GDM1 (cell line): ENCODE data around the gene C3.
A peak's percentile ranks its signal among the peaks of the same experiment; 100 is the strongest.
"Not testable (repeated sequence)": the region's sequence is repeated elsewhere in the genome, so short reads cannot be mapped to it uniquely, and the experiment has no call there.

ENCODE experiments used
- DNase-seq: peaks from one replicate; lab custom pipeline; 2025; lab: John Stamatoyannopoulos, UW

The C3 gene

DNA sequence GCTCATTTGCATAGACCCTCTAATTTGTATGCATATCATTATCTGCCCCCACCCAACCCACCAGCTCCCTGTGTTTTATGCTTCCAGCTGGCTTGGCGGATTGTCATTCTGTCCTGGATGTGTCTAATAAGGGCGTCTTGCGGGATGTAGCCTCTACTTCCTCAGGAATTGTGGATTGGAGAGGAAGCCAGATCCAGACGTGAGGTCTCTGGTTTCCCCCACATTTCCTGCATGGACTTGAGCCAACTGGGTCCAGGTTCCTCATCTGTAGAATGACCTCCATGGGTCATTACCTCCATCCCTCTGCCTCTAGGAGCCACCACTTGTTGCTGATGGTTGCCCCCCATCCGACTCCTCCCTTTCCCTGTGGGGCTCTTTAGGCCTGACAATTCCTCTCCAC lies 57.7 kb downstream of the C3 start:
- DNase-seq = no peak

DNA sequence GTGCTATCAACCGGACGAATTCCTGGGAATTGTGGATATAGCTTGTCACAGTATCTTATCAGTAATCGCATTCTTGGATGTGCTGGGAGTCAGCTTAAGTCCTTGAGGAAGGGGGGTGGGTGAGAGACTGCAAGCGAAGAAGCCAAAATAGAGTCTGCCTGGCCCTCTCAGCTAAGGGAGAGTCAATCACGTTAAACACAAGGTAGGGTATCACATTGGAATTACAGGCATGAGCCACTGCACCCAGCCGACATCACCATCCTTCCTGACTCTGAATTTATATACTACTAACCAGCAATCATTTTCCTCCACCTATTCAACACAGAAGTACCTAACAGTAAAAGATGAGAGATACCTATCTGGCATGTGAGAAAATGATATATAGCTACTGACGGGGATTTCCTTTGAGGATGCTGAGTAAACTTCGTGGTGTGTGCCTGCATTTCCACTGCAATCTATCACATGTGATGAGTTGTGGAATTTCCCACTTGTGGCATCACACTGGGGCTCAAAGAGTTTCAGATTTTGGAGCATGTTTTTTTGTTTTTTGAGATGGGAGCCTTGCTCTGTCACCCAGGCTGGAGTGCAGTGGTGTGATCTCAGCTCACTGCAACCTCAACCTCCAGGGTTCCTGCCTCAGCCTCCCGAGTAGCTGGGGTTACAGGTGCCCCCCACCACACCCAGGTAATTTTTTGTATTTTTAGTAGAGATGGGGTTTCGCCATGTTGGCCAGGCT lies 58.8 kb downstream of the C3 start:
- not testable (repeated sequence) for DNase-seq

DNA sequence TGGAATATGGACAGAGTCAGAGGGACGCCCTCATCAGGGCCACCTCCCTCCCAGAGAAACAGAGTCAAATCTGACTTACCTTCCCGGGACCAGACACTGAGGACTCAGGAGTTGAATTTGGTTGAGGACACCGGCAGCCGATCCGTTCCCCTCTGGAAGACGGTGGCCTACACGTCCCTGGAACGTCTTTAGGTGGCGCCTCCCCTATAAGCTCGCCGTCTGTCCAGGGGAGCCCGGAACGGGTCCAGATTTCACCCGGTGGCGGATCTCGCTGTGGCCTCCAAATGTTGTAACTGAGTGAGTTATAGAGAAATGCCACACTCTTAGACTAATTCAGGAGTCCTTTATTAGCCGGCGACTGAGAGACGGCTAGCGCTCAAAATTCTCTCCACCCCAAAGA lies 59.5 kb downstream of the C3 start:
- no peak for DNase-seq

DNA sequence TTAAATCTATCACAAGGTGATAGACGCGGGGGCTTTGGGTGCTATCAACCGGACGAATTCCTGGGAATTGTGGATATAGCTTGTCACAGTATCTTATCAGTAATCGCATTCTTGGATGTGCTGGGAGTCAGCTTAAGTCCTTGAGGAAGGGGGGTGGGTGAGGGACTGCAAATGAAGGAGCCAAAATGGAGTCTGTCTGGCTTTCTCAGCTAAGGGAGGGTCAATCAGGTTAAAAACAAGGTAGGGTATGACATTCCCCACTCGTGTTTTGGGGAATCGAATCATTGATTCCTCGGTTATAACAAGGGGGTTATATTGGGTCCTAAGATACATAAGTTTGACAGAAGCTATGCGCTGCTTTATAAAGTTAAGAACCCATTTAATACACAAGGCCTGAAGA lies 64.1 kb downstream of the C3 start:
- DNase-seq = not testable (repeated sequence)

DNA sequence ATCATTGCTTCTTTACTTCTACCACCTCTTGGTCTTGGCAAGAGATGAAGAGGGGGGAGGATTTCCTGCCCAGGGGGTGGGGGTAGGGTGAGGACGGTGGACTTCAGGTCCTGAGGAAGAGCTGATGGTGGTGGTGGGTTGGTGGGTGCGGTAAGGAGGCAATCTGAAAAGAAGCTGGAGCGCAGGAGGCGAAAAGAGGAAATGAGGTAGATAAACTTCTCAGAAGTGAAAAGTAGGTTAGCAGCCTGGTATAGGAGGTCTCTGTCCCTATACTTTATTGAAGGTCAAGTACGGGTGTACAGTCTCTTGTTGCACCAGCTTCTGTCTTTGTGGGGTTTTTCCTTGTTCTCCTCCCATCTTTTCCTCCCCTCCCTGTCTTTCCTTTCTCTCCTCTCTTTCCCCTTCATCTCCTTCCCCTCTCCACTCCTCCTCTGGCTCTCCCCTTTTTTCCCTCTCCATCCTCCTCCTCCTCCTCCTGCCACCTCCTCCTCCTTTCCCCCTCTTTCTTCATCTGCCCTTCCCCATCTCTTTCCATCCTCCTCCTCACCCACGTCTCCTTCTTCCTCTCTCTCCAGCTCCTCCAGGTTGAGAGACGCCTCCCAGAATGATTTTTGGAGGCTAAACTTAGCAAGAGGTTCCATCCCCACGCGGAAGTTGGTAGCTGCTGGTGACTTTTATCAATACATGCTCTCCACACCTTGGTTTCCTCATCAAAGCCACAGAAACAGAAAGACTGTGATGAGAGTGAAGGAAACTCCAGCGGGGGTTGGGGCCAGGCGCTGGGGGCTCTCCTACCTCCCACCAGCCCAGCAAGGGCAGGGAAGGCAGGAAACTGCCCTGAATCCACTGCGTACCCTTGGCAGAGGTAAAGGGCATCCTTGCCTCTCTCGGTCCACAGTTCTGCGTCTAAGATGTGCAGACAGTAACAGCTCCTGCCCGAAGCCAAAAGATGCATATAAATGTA lies 65.8 kb downstream of the C3 start:
- DNase-seq = no peak

DNA sequence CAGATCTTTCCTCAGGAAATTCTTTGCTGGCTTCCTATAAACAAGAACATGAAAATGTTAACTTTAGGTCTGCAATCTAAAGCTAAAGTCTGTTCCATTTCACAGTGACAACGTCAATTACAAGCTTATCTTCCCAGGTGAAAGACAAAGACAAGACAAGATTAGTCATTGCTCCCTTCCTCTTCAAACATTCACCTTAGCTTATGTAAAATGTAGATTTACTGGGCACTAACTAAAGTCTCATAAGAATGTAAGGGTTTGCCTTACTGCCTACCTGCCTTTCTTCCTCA lies 67.7 kb downstream of the C3 start:
- no peak for DNase-seq

DNA sequence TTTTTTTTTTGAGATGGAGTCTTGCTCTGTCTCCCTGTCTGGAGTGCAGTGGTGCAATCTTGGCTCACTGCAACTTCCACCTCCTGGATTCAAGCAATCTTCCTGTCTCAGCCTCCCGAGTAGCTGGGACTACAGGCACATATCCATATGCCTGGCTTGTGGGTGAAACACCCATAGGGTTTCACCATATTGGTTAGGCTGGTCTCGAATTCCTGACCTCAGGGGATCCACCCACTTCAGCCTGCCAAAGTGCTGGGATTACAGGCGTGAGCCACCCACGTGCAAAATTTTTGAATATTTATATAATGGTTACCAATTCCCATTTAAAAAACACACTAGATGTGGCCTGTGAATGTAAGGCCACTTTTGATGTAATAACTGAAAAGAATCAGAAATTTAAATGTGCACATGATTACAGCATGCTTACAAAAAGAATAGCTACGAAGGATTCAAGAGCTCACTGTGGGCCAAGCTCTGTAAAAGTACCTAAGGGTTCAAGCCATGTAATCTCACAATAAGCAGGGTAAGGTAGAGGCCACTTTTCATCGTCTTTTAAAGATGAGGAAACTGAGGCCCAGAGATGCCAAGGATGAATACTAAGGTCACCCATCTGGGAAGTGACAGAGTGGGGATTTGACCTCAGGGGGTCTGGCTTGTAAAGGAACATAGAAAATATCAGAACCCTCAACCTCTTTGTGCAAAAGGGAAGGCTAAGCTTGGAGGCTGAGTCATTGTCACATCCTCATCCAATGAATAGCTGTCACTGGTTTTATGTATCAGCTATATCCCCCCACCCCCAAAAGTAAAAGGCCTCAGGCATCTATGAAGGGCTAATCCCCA lies 68.3 kb downstream of the C3 start:
- no peak for DNase-seq

DNA sequence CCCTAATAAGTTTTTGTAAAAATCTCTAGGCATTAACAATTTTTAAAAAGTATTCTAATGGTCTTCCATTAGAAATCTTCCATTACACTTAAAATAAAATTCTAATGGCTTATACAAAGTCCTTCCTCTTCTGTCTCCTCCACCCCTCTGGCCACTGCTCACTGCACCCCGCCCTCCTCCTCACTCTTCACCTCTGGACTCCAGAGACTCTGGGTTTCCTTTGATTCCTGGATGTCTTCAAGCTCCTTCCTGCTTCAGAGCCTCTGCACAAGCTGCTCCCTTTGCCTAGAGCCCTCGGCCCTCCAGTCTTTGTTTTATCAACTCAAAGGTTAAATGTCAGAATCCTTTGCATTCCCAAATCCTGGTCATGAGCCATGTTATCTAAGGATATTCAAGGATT lies 71.3 kb downstream of the C3 start:
- DNase-seq = no peak

DNA sequence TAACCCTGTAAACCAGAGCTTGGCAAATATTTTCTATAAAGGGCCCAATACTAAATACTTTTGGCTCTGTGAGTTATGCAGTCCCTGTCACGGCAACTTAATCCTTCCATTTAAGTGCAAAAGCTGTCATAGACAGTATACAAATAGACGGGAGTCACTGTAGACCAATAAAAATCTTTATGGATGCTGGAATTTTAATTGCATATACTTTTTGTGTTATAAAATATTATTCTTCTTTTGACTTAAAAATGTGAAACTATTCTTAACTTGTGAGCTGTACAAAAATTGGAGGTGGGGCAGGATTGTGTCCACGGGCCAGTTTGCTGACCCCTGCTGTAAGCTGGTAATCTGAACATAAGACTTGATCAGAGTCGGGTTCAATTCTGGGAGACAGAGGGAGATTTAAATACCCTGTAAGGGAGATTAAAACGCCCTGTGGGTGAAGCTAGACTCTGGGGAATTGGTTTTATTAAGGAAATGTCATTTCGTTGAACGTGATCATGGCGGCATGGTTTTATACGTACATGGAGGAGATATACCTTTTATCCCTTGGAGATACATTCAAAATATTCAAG lies 72.2 kb downstream of the C3 start:
- no peak for DNase-seq

DNA sequence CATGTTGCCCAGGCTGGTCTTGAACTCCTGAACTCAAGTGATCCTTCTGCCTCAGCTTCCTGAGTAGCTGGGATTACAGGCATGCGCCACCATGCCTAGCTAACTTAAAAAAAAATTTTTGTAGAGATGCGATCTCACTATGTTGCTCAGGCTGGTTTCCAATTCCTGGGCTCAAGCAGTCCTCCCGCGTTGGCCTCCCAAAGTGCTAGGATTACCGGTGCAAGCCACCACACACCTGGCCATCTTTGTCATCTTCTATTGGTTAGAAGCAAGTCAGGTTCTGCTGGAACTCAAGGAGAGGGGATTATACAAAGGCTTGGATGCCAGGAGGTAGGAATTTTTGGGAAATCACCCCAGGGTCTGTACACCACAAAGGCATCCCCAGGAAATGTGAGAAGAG lies 75.7 kb downstream of the C3 start:
- DNase-seq = no peak

DNA sequence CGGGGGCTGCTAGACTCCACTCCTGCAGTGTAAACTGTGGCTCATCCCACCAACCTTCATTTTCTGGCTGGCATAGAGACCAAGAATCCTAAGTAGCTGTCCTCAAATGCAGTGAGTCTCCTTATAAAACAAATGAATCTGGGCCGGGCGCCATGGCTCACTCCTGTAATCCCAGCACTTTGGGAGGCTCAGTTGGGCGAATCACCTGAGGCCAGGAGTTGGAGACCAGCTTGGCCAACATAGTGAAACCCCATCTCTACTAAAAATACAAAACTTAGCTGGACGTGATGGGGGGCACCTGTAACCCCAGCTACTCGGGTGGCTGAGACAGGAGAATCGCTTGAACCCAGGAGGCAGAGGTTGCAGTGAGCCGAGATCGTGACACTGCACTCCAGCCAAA lies 80.1 kb downstream of the C3 start:
- DNase-seq = not testable (repeated sequence)

DNA sequence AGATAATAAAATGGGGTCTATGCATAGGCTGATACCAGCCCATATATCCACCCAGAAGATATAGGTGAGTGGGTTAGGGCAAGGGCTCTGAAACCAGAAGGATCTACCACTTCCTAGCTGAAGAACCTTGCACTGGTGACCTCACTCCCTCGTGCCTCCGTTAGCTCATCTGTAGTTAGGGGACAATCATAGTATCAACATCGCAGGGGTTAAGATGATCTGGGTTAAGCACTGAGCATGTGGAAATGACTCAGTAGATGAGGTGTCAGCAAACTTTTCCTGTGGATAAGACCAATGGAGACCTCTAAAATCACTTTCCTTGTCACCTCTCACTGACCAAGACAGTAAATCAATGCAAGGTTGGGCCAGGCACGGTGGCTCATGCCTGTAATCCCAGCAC lies 81.0 kb downstream of the C3 start:
- no peak for DNase-seq

DNA sequence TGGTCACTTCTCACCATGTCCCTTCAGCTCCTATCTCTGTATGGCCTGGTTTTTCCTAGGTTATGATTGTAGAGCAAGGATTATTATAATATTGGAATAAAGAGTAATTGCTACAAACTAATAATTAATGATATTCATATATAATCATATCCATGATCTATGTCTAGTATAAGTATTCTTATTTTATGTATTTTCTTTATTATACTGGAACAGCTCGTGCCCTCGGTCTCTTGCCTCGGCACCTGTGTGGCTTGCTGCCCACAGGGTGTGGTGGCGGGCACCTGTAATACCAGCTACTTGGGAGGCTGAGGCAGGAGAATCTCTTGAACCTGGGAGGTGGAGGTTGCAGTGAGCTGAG lies 87.0 kb downstream of the C3 start:
- DNase-seq = not testable (repeated sequence)

DNA sequence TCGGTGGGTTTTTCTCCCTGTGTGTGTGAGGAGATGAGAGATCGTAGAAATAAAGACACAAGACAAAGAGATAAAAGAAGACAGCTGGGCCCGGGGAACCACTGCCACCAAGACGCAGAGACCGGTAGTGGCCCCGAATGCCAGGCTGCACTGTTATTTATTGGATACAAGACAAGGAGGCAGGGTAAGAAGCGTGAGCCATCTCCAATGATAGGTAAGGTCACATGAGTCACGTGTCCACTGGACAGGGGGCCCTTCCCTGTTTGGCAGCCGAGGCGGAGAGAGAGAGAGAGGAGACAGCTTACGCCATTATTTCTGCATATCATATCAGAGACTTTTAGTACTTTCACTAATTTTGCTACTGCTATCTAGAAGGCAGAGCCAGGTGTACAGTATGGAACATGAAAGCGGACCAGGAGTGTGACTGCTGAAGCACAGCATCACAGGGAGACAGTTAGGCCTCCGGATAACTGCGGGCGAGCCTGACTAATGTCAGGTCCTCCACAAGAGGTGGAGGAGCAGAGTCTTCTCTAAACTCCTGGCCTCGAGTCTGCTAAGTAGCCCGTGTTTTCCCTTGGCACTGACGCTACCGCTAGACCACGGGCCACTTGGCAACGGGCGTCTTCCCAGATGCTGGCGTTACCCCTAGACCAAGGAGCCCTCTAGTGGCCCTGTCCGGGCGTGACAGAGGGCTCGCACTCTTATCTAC lies 87.5 kb downstream of the C3 start:
- DNase-seq = peak; percentile 56

DNA sequence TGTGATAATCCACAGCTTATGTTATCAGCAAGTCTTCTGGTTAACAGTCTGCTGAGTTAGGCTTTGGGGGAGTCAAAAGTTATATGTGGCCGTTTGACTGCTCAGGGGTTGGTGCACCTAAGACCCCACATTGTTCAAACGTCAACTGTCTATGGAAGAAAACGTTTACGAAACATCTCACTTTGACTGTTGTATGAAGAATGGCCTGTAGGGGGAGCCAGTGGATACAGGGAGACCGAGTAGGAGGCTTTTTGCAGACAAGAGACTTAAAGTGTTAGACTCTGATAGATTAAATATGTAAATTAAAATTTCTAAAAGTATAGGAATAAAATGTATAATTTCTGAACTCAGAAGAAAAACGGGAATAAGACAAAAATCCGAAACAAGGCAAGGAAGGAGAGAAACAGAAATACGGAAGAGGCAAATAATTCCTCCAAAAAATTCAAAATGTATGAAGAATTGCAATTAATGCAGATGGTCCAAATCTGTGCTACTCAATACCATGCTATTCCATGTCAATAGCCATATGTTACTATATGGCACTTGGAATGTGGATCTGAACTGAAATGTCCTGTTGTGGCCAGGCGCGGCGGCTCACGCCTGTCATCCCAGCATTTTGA lies 88.3 kb downstream of the C3 start:
- peak; percentile 58 for DNase-seq
